ENCODE results near the gene SCAPER.

Gene SCAPER

DNA sequence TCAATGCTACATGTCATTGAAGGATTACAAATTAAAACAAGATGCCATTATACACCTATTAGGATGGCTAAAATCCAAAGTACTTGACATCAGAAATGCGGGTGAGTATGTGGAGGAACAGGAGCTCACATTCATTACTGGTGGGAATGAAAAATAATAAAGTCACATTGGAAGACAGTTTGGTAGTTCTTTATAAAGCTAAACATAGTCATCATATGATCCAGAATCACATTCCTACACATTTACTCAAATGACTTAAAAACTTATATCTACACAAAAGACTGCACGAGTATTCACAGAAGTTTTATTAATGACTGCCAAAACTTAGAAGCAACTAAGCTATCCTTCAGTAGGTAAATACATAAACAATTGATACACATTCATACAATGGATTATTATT is 421.4 kb downstream of the SCAPER start:
- H3K27ac Mint-ChIP-seq = no peak overlapping the region

DNA sequence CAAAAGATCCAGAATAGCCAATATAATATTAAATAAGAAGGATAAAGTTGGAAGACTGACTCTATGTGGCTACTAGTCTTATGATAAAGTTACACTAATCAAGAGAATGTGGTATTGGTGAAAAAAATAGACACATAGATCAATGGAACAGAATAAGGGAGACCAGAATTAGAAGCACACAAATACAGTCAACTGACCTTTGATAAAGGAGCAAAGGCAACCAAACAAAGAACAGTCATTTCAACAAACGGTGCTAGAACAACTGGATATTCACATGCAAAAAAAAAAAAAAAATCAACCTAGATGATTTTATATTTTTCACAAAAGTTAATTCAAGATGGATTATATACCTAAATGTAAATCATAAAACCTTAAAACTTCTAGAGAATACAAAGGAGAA is 422.1 kb downstream of the SCAPER start:
- TF ChIP-seq, protein P1, sequence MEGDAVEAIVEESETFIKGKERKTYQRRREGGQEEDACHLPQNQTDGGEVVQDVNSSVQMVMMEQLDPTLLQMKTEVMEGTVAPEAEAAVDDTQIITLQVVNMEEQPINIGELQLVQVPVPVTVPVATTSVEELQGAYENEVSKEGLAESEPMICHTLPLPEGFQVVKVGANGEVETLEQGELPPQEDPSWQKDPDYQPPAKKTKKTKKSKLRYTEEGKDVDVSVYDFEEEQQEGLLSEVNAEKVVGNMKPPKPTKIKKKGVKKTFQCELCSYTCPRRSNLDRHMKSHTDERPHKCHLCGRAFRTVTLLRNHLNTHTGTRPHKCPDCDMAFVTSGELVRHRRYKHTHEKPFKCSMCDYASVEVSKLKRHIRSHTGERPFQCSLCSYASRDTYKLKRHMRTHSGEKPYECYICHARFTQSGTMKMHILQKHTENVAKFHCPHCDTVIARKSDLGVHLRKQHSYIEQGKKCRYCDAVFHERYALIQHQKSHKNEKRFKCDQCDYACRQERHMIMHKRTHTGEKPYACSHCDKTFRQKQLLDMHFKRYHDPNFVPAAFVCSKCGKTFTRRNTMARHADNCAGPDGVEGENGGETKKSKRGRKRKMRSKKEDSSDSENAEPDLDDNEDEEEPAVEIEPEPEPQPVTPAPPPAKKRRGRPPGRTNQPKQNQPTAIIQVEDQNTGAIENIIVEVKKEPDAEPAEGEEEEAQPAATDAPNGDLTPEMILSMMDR (IDR thresholded peaks at IDR 0.05) = no peak
- Mint-ChIP-seq H3K27me3 (ENCODE audit: low read depth, poor library complexity) (no peaks in the 10 kb centered on the region), H3K9me3 (peaks cover 5% of the 10 kb centered on the region), H3K36me3 (ENCODE audit: low read depth) (no peaks in the 10 kb centered on the region), H3K4me3 (no peak overlapping the region), H3K4me1 (no peaks in the 10 kb centered on the region), H3K27ac (no peak overlapping the region)
- no peak for DNase-seq

More for the DNA sequence above, 421.4 kb downstream of the SCAPER start:
- TF ChIP-seq, protein P1 (IDR thresholded peaks at IDR 0.05) = no peak
- H3K4me3 Mint-ChIP-seq = no peak overlapping the region
- H3K4me1 Mint-ChIP-seq = no peaks in the 10 kb centered on the region
- no peak for DNase-seq
- no peaks in the 10 kb centered on the region for H3K27me3 Mint-ChIP-seq (ENCODE audit: low read depth, poor library complexity)
- H3K36me3 Mint-ChIP-seq (ENCODE audit: low read depth) = no peaks in the 10 kb centered on the region
- H3K9me3 Mint-ChIP-seq = peaks cover 5% of the 10 kb centered on the region

DNA sequence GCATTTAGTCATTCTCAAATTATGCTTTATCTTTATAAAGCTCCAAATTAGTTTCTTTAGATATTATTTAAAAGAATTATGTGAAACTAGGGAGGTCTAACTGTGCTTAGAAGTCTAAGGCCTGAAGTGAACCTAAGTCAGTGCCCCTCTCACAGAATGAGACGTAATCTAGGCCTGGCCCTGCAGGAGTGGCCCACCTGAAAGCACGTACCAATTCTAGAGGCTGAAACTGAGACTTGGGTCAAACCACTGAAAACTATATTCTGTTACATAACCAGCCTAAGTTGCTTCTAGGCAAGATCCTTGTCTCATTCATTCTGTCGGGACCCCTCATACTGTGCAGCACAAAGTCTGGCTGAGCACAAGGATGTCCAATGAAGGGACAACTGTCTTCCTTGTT is 424.9 kb downstream of the SCAPER start:
- no peak overlapping the region for H3K4me3 Mint-ChIP-seq
- no peaks in the 10 kb centered on the region for H3K9me3 Mint-ChIP-seq
- TF ChIP-seq, protein P1 (IDR thresholded peaks at IDR 0.05) = no peak
- H3K27ac Mint-ChIP-seq = no peak overlapping the region
- DNase-seq = no peak
- no peaks in the 10 kb centered on the region for H3K27me3 Mint-ChIP-seq (ENCODE audit: low read depth, poor library complexity)
- H3K36me3 Mint-ChIP-seq (ENCODE audit: low read depth) = no peaks in the 10 kb centered on the region
- H3K4me1 Mint-ChIP-seq = no peaks in the 10 kb centered on the region

DNA sequence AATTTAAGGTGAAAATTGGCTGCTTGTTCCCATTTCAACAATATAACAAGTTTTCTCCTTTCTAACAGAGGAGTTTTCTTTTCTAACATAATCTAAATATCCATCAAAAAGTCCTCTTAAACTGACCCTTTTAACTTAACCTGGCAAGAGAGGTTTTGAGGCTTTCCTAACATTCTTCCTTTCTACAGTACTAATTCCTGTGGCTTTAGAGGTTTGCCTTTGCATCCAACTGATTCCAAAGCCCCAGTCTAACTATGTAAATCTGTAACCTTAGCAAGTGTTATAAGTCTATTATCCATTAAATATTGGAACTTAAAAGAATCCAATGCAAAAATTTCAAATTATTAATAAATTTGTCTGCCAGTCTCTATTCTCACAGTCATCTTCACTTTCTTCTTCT is 434.4 kb downstream of the SCAPER start:
- Mint-ChIP-seq H3K27me3 (ENCODE audit: low read depth, poor library complexity) (no peaks in the 10 kb centered on the region), H3K27ac (no peak overlapping the region), H3K9me3 (peaks cover 21% of the 10 kb centered on the region), H3K36me3 (ENCODE audit: low read depth) (peaks cover 40% of the 10 kb centered on the region), H3K4me3 (no peak overlapping the region), H3K4me1 (peaks cover 7% of the 10 kb centered on the region)
- TF ChIP-seq, protein P1 (IDR thresholded peaks at IDR 0.05) = no peak
- no peak for DNase-seq

DNA sequence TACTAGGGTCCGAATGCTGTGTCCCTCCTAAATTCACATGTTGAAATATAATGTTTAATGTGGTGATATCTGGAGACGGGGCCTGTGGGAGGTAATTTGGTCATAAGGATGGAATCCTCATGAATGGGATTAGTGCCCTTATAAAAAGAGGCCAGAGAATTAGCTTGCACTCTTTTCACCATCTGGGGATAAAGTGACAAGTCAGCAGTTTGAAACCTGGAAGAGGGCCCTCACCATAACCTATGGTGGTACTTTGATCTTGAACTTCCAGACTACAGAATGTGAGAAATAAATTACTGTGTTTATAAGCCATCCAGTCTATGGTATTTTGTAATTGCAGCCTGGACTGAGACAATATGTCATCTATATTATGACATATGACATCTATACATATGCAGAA is 436.4 kb downstream of the SCAPER start:
- Mint-ChIP-seq H3K36me3 (ENCODE audit: low read depth) (peaks cover 45% of the 10 kb centered on the region), H3K4me3 (no peak overlapping the region), H3K27ac (no peak overlapping the region), H3K27me3 (ENCODE audit: low read depth, poor library complexity) (no peaks in the 10 kb centered on the region), H3K4me1 (peaks cover 7% of the 10 kb centered on the region), H3K9me3 (peaks cover 28% of the 10 kb centered on the region)
- DNase-seq = no peak
- TF ChIP-seq, protein P1 (IDR thresholded peaks at IDR 0.05) = no peak

DNA sequence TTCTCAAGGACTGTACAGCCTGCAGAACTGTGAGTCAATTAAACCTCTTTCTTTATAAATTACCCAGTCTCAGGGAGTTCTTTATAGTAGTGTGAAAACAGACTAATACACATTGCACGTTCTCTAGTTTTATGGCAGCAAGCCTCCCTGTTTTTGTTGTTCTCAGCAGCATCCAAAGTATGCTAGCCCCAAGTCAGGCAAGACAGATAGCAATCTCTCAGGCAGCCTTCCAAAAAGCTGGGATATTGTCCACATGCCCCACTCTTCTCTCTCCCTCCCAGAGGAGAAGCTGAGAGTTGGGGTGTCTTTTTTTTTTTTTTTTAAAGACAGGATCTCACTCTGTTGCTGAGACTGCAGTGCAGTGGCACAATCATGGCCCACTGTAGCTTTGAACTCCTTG is 438.0 kb downstream of the SCAPER start:
- H3K36me3 Mint-ChIP-seq (ENCODE audit: low read depth) = peaks cover 47% of the 10 kb centered on the region
- H3K9me3 Mint-ChIP-seq = peaks cover 28% of the 10 kb centered on the region
- TF ChIP-seq, protein P1 (IDR thresholded peaks at IDR 0.05) = no peak
- H3K4me1 Mint-ChIP-seq = peaks cover 7% of the 10 kb centered on the region
- H3K27ac Mint-ChIP-seq = no peak overlapping the region
- H3K27me3 Mint-ChIP-seq (ENCODE audit: low read depth, poor library complexity) = no peaks in the 10 kb centered on the region
- H3K4me3 Mint-ChIP-seq = no peak overlapping the region
- DNase-seq = no peak
